ENCODE results near the gene SFTPB. TPM values are rescaled to one million over a fixed set of nuclear protein-coding genes. Genes with fewer than 3 reads are reported as not detected.
"Not testable (repeated sequence)": the region's sequence is repeated elsewhere in the genome, so short reads cannot be mapped to it uniquely, and the experiment has no call there.

The SFTPB gene
- total RNA-seq, 2 donors from 2014 or later = 0.59 TPM; not detected in 1

- no peak overlapping the region for H3K27ac ChIP-seq
- H3K4me3 ChIP-seq = no peak overlapping the region
- no peak for DNase-seq (ENCODE audit: low spot score)
Observed at GRCh38 chr2:85672456-85672855, 4.5 kb upstream of the SFTPB start.

GRCh38 chr2:85670416-85670815, 2.4 kb upstream of the SFTPB start:
- H3K4me3 ChIP-seq; H3K9me3 ChIP-seq; H3K27me3 ChIP-seq (replicated peaks; ENCODE audit: insufficient read depth); H3K4me1 ChIP-seq (replicated peaks); H3K27ac ChIP-seq; H3K36me3 ChIP-seq; DNase-seq (ENCODE audit: low spot score); intact Hi-C loops (cut with DNase I): not testable (repeated sequence)
- 88% methylated on average over 13 of the region's 13 CpGs for WGBS

More at GRCh38 chr2:85672456-85672855, 4.5 kb upstream of the SFTPB start:
- Histone ChIP-seq H3K27me3 (replicated peaks; ENCODE audit: insufficient read depth) (no peaks in the 10 kb centered on the region), H3K36me3 (no peaks in the 10 kb centered on the region), H3K9me3 (no peaks in the 10 kb centered on the region), H3K4me1 (replicated peaks) (no peaks in the 10 kb centered on the region)
- 71% methylated on average over 9 of the region's 9 CpGs for WGBS
- TF ChIP-seq CTCF (IDR thresholded peaks at IDR 0.05) (no peak), POLR2AphosphoS5 (IDR thresholded peaks at IDR 0.05) (no peak), POLR2A (IDR thresholded peaks at IDR 0.05) (no peak)
- intact Hi-C loops (cut with DNase I) = no loop called here

GRCh38 chr2:85669549-85669948, 1.6 kb upstream of the SFTPB start:
- TF ChIP-seq CTCF (IDR thresholded peaks at IDR 0.05) = no peak
- TF ChIP-seq POLR2A (IDR thresholded peaks at IDR 0.05) = no peak
- TF ChIP-seq POLR2AphosphoS5 (IDR thresholded peaks at IDR 0.05) = no peak
- intact Hi-C loops (cut with DNase I) = no loop called here
- no peak for DNase-seq (ENCODE audit: low spot score)
- WGBS = 77% methylated on average over 5 of the region's 5 CpGs
- no peaks in the 10 kb centered on the region for H3K9me3 ChIP-seq
- H3K27me3 ChIP-seq (replicated peaks; ENCODE audit: insufficient read depth) = no peaks in the 10 kb centered on the region
- H3K27ac ChIP-seq = no peak overlapping the region
- no peaks in the 10 kb centered on the region for H3K36me3 ChIP-seq
- H3K4me3 ChIP-seq = no peak overlapping the region
- no peaks in the 10 kb centered on the region for H3K4me1 ChIP-seq (replicated peaks)

GRCh38 chr2:85668857-85669142, 801 bp upstream of the SFTPB start:
- WGBS = 82% methylated on average over 3 of the region's 3 CpGs
- no peaks in the 10 kb centered on the region for H3K9me3 ChIP-seq
- no peak overlapping the region for H3K27ac ChIP-seq
- TF ChIP-seq CTCF (IDR thresholded peaks at IDR 0.05) (no peak), POLR2AphosphoS5 (IDR thresholded peaks at IDR 0.05) (no peak), POLR2A (IDR thresholded peaks at IDR 0.05) (no peak)
- DNase-seq (ENCODE audit: low spot score) = no peak
- no peaks in the 10 kb centered on the region for H3K4me1 ChIP-seq (replicated peaks)
- intact Hi-C loops (cut with DNase I) = no loop called here
- H3K4me3 ChIP-seq = no peak overlapping the region
- no peaks in the 10 kb centered on the region for H3K27me3 ChIP-seq (replicated peaks; ENCODE audit: insufficient read depth)
- no peaks in the 10 kb centered on the region for H3K36me3 ChIP-seq

- intact Hi-C loops (cut with DNase I) = no loop called here
- no peak for DNase-seq (ENCODE audit: low spot score)
- Histone ChIP-seq H3K4me1 (replicated peaks) (no peaks in the 10 kb centered on the region), H3K27me3 (replicated peaks; ENCODE audit: insufficient read depth) (no peaks in the 10 kb centered on the region), H3K27ac (no peak overlapping the region), H3K9me3 (no peaks in the 10 kb centered on the region), H3K36me3 (no peaks in the 10 kb centered on the region), H3K4me3 (no peak overlapping the region)
- TF ChIP-seq POLR2A (IDR thresholded peaks at IDR 0.05) = no peak
- no peak for TF ChIP-seq CTCF (IDR thresholded peaks at IDR 0.05)
- no peak for TF ChIP-seq POLR2AphosphoS5 (IDR thresholded peaks at IDR 0.05)
- 96% methylated on average over 3 of the region's 3 CpGs for WGBS
Observed at GRCh38 chr2:85667561-85668008, 414 bp downstream of the SFTPB start.
